Measurements from ENCODE around the gene TCN2.

TCN2 gene

DNA sequence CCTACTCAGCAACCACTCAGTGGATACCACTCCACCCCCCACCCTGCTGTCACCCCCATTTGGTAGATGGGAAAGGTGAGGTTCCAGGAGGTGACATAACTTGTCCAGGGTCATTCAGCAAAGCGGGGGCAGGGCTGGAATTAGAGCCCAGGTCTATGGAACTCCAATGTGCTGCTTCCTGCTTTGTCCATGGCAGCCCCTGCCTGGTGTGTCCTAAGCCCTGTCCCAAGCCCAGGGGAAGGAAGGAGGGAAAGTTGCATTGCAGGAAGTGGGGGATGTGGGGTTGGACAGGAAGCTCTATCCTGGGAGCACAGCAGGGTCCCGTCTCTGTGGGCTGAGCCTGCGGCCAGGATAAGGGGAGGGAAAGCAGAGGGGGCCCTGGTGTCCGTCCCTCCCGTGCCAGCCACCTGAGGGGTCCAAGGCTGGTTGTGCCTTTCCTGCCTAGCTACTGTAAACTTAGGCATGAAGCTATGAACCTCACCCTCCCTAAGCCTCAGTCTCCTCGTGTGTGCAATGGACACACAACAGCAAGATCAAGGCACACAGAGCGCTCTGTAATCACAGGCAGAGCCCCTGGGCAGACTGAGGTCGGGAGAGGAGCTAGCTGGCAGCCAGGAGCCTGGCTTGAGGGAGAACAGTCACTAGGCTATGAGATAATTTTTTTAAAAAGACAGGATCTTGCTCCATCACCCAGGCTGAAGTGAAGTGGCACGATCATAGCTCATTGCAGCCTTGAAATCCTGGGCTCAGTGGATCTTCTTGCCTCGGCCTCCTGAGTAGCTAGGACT lies 45.4 kb upstream of the TCN2 start:
- Histone ChIP-seq H4K91ac (ENCODE audit: low read length) (no peak overlapping the region), H2AFZ (ENCODE audit: low read depth, low read length) (no peak overlapping the region), H3K4me1 (ENCODE audit: control insufficient read depth, insufficient read depth, low read depth, low read length) (peaks cover 51% of the 10 kb centered on the region), H3K79me1 (replicated peaks; ENCODE audit: low read length, poor library complexity, severe bottlenecking) (peaks cover 20% of the 10 kb centered on the region), H3K9me3 (ENCODE audit: control insufficient read depth, low read length) (no peaks in the 10 kb centered on the region), H3K4me3 (ENCODE audit: insufficient read depth in 1 of 2, low read depth in 1 of 2, low read length in 2 of 2) (no peak overlapping the region), H3K4ac (ENCODE audit: low read depth in 1 of 2, low read length in 2 of 2) (no peak overlapping the region), H2BK12ac (ENCODE audit: low read length in 2 of 2) (no peak overlapping the region), H3K27ac (ENCODE audit: low read length, poor library complexity, severe bottlenecking) (peak overlapping the region; percentile 50), H3K9ac (ENCODE audit: low read length) (no peak overlapping the region), H3K14ac (ENCODE audit: low read length in 2 of 2) (no peak overlapping the region), H3K4me2 (ENCODE audit: low read length, poor library complexity, severe bottlenecking) (peak overlapping the region; percentile 5), H3K27me3 (ENCODE audit: control insufficient read depth in 1 of 2, insufficient read depth in 1 of 2, low read length in 2 of 2) (peaks cover 0 to 48% of the 10 kb centered on the region in 2 experiments), H3K18ac (ENCODE audit: low read depth in 1 of 2, low read length in 2 of 2) (no peak overlapping the region), H2BK120ac (ENCODE audit: low read depth, low read length) (no peak overlapping the region), H2BK15ac (ENCODE audit: low read depth, poor library complexity, severe bottlenecking) (no peak overlapping the region), H3K36me3 (ENCODE audit: control insufficient read depth in 1 of 2, insufficient read depth in 2 of 2, low read depth in 1 of 2, low read length in 2 of 2) (peaks cover 0 to 14% of the 10 kb centered on the region in 2 experiments), H3K23ac (ENCODE audit: low read length in 2 of 2) (no peak overlapping the region), H2BK5ac (ENCODE audit: low read depth, low read length, poor library complexity, severe bottlenecking) (peak overlapping the region; percentile 47), H2AK5ac (ENCODE audit: low read length, severe bottlenecking) (peak overlapping the region; percentile 92), H4K8ac (ENCODE audit: low read length) (no peak overlapping the region)
- 45% methylated on average over 10 of the region's 10 CpGs for WGBS
- no peak for DNase-seq

DNA sequence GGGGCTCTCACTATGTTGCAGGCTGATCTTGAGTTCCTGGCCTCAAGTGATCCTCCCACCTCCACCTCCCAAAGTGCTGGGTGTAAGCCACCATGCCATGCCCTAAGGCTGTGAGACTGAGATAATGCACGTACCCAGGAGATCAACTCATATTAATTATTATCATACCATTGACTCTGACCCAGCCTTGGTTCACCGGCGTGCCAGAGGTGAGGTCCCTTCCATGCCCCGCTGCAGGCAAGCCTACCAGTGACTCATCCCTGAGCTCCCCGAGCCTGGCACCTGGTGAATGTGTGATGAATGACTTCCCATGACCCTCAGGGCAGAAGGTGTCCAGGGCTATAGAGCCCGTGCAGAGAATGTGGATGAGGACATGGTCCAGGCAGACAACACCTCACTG lies 44.6 kb upstream of the TCN2 start:
- peaks cover 0 to 49% of the 10 kb centered on the region in 2 experiments for H3K27me3 ChIP-seq (ENCODE audit: control insufficient read depth in 1 of 2, insufficient read depth in 1 of 2, low read length in 2 of 2)
- no peaks in the 10 kb centered on the region for H3K9me3 ChIP-seq (ENCODE audit: control insufficient read depth, low read length)
- H3K4me2 ChIP-seq (ENCODE audit: low read length, poor library complexity, severe bottlenecking) = no peak overlapping the region
- no peak overlapping the region for H2BK15ac ChIP-seq (ENCODE audit: low read depth, poor library complexity, severe bottlenecking)
- no peak overlapping the region for H3K4me3 ChIP-seq (ENCODE audit: insufficient read depth in 1 of 2, low read depth in 1 of 2, low read length in 2 of 2)
- H3K23ac ChIP-seq (ENCODE audit: low read length in 2 of 2) = no peak overlapping the region
- H3K79me1 ChIP-seq (replicated peaks; ENCODE audit: low read length, poor library complexity, severe bottlenecking) = peaks cover 17% of the 10 kb centered on the region
- no peak overlapping the region for H3K4ac ChIP-seq (ENCODE audit: low read depth in 1 of 2, low read length in 2 of 2)
- no peak overlapping the region for H3K27ac ChIP-seq (ENCODE audit: low read length, poor library complexity, severe bottlenecking)
- H2AK5ac ChIP-seq (ENCODE audit: low read length, severe bottlenecking) = peak overlapping the region; percentile 10
- no peak overlapping the region for H4K8ac ChIP-seq (ENCODE audit: low read length)
- H2AFZ ChIP-seq (ENCODE audit: low read depth, low read length) = no peak overlapping the region
- no peak overlapping the region for H3K9ac ChIP-seq (ENCODE audit: low read length)
- no peak overlapping the region for H2BK5ac ChIP-seq (ENCODE audit: low read depth, low read length, poor library complexity, severe bottlenecking)
- H3K4me1 ChIP-seq (ENCODE audit: control insufficient read depth, insufficient read depth, low read depth, low read length) = peaks cover 46% of the 10 kb centered on the region
- peaks cover 0 to 7% of the 10 kb centered on the region in 2 experiments for H3K36me3 ChIP-seq (ENCODE audit: control insufficient read depth in 1 of 2, insufficient read depth in 2 of 2, low read depth in 1 of 2, low read length in 2 of 2)
- no peak for DNase-seq
- H3K18ac ChIP-seq (ENCODE audit: low read depth in 1 of 2, low read length in 2 of 2) = no peak overlapping the region
- H2BK12ac ChIP-seq (ENCODE audit: low read length in 2 of 2) = no peak overlapping the region
- 77% methylated on average over 6 of the region's 6 CpGs for WGBS
- H2BK120ac ChIP-seq (ENCODE audit: low read depth, low read length) = no peak overlapping the region
- no peak overlapping the region for H3K14ac ChIP-seq (ENCODE audit: low read length in 2 of 2)
- no peak overlapping the region for H4K91ac ChIP-seq (ENCODE audit: low read length)

DNA sequence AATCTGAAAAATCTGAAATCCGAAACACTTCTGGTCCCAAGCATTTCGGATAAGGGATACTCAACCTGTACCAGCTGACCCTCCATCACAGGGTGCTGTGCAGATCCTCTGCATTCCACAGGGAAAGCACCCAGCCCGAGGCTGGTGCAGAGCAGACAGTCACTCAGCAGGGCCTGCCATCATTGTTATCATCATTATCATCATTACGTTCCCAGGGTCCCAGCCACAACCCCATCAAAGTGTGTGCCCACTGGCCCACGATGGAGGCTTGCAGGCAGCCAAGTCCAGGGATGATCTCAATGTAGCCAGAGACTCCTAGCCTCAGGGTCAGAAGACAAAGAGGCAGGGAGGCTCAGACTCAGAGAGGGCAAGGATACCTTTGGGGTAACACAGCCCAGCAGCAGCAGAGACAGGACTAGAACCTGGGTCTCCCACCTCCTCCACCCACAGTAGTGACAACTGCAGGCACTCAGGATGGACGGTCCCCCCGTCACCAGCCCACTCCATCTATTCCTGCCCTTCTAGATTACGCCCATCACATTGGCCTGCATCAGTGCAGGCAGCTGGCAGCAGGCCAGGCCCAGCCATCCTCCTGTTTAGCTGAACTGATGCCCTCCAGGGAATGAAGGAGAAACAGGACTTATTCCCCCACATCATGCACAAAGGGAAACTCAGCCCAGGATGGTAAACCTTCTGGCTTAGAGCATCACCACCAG lies 42.8 kb upstream of the TCN2 start:
- Histone ChIP-seq H3K23ac (ENCODE audit: low read length in 2 of 2) (no peak overlapping the region), H2AK5ac (ENCODE audit: low read length, severe bottlenecking) (no peak overlapping the region), H3K4ac (ENCODE audit: low read depth in 1 of 2, low read length in 2 of 2) (no peak overlapping the region), H2BK15ac (ENCODE audit: low read depth, poor library complexity, severe bottlenecking) (no peak overlapping the region), H3K14ac (ENCODE audit: low read length in 2 of 2) (no peak overlapping the region), H2AFZ (ENCODE audit: low read depth, low read length) (no peak overlapping the region), H2BK120ac (ENCODE audit: low read depth, low read length) (no peak overlapping the region), H2BK5ac (ENCODE audit: low read depth, low read length, poor library complexity, severe bottlenecking) (no peak overlapping the region), H3K9me3 (ENCODE audit: control insufficient read depth, low read length) (no peaks in the 10 kb centered on the region), H3K36me3 (ENCODE audit: control insufficient read depth in 1 of 2, insufficient read depth in 2 of 2, low read depth in 1 of 2, low read length in 2 of 2) (no peaks in the 10 kb centered on the region), H3K27ac (ENCODE audit: low read length, poor library complexity, severe bottlenecking) (no peak overlapping the region), H3K4me3 (ENCODE audit: insufficient read depth in 1 of 2, low read depth in 1 of 2, low read length in 2 of 2) (no peak overlapping the region), H3K27me3 (ENCODE audit: control insufficient read depth in 1 of 2, insufficient read depth in 1 of 2, low read length in 2 of 2) (peaks cover 0 to 63% of the 10 kb centered on the region in 2 experiments), H3K4me1 (ENCODE audit: control insufficient read depth, insufficient read depth, low read depth, low read length) (peaks cover 45% of the 10 kb centered on the region), H3K4me2 (ENCODE audit: low read length, poor library complexity, severe bottlenecking) (no peak overlapping the region), H3K9ac (ENCODE audit: low read length) (no peak overlapping the region), H4K8ac (ENCODE audit: low read length) (no peak overlapping the region), H2BK12ac (ENCODE audit: low read length in 2 of 2) (no peak overlapping the region), H3K18ac (ENCODE audit: low read depth in 1 of 2, low read length in 2 of 2) (no peak overlapping the region), H4K91ac (ENCODE audit: low read length) (no peak overlapping the region), H3K79me1 (replicated peaks; ENCODE audit: low read length, poor library complexity, severe bottlenecking) (peaks cover 19% of the 10 kb centered on the region)
- DNase-seq = no peak
- WGBS = 85% methylated on average over 8 of the region's 8 CpGs

DNA sequence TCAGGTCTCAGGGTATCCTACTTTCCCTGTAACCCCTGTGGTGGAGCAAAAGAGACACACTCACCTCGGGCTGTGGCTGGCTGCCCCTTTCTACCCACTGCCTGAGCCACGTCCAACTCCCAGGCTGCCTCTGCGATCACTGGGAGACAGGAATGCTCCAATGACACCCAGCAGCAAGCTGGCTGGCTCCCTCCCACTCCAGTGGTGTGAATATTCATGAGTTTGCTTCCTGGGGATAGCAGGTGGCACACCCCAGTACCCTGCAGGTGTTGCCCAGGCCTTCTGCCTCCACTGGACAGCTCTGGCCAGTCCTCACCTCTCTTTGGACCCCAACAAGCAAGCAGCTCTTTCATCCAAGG lies 42.2 kb upstream of the TCN2 start:
- H2AK5ac ChIP-seq (ENCODE audit: low read length, severe bottlenecking) = no peak overlapping the region
- no peak overlapping the region for H3K9ac ChIP-seq (ENCODE audit: low read length)
- no peak overlapping the region for H3K4me2 ChIP-seq (ENCODE audit: low read length, poor library complexity, severe bottlenecking)
- no peak overlapping the region for H3K14ac ChIP-seq (ENCODE audit: low read length in 2 of 2)
- H2BK5ac ChIP-seq (ENCODE audit: low read depth, low read length, poor library complexity, severe bottlenecking) = no peak overlapping the region
- DNase-seq = no peak
- no peaks in the 10 kb centered on the region for H3K9me3 ChIP-seq (ENCODE audit: control insufficient read depth, low read length)
- no peak overlapping the region for H2BK15ac ChIP-seq (ENCODE audit: low read depth, poor library complexity, severe bottlenecking)
- H3K23ac ChIP-seq (ENCODE audit: low read length in 2 of 2) = no peak overlapping the region
- H3K4me3 ChIP-seq (ENCODE audit: insufficient read depth in 1 of 2, low read depth in 1 of 2, low read length in 2 of 2) = no peak overlapping the region
- 30% methylated on average over 3 of the region's 3 CpGs for WGBS
- no peak overlapping the region for H4K91ac ChIP-seq (ENCODE audit: low read length)
- no peak overlapping the region for H3K4ac ChIP-seq (ENCODE audit: low read depth in 1 of 2, low read length in 2 of 2)
- no peak overlapping the region for H3K18ac ChIP-seq (ENCODE audit: low read depth in 1 of 2, low read length in 2 of 2)
- H3K79me1 ChIP-seq (replicated peaks; ENCODE audit: low read length, poor library complexity, severe bottlenecking) = peaks cover 24% of the 10 kb centered on the region
- H3K27ac ChIP-seq (ENCODE audit: low read length, poor library complexity, severe bottlenecking) = no peak overlapping the region
- no peak overlapping the region for H2BK12ac ChIP-seq (ENCODE audit: low read length in 2 of 2)
- H4K8ac ChIP-seq (ENCODE audit: low read length) = no peak overlapping the region
- no peak overlapping the region for H2AFZ ChIP-seq (ENCODE audit: low read depth, low read length)
- no peak overlapping the region for H2BK120ac ChIP-seq (ENCODE audit: low read depth, low read length)
- peaks cover 0 to 66% of the 10 kb centered on the region in 2 experiments for H3K27me3 ChIP-seq (ENCODE audit: control insufficient read depth in 1 of 2, insufficient read depth in 1 of 2, low read length in 2 of 2)
- peaks cover 42% of the 10 kb centered on the region for H3K4me1 ChIP-seq (ENCODE audit: control insufficient read depth, insufficient read depth, low read depth, low read length)
- peaks cover 0 to 3% of the 10 kb centered on the region in 2 experiments for H3K36me3 ChIP-seq (ENCODE audit: control insufficient read depth in 1 of 2, insufficient read depth in 2 of 2, low read depth in 1 of 2, low read length in 2 of 2)
